HG02588 (cell line): ENCODE results near the gene CCDC90B.
"Not testable (repeated sequence)": the region's sequence is repeated elsewhere in the genome, so short reads cannot be mapped to it uniquely, and the experiment has no call there.

ENCODE experiments used
- ATAC-seq: cut with Tn5 transposase; IDR thresholded peaks from one replicate; pipeline ENCODE4 v1.9.1; 2021; ENCODE audit warnings: mild to moderate bottlenecking, moderate library complexity; ENCODE audit not compliant: unreplicated experiment

CCDC90B gene

GRCh38 chr11:83292709-83293456, 6.7 kb upstream of the CCDC90B start:
- ATAC-seq, result no peak

GRCh38 chr11:83287631-83288030, 1.5 kb upstream of the CCDC90B start:
- no peak for ATAC-seq

GRCh38 chr11:83285151-83285770, 906 bp downstream of the CCDC90B start:
- peak; percentile 41 for ATAC-seq

GRCh38 chr11:83284501-83285150, 1.5 kb downstream of the CCDC90B start:
- ATAC-seq, result no peak

- no peak for ATAC-seq
These were observed 4.0 kb downstream of the CCDC90B start for GRCh38 chr11:83282084-83282716.

- no peak for ATAC-seq
These were observed 5.9 kb downstream of the CCDC90B start for GRCh38 chr11:83280256-83280655.

- ATAC-seq, result no peak
These were observed 7.8 kb downstream of the CCDC90B start for GRCh38 chr11:83278351-83278750.

- no peak for ATAC-seq
These were observed 10.1 kb downstream of the CCDC90B start for GRCh38 chr11:83275888-83276641.

- no peak for ATAC-seq
These were observed 13.5 kb downstream of the CCDC90B start for GRCh38 chr11:83272627-83273026.

- not testable (repeated sequence) for ATAC-seq
These were observed 14.4 kb downstream of the CCDC90B start for GRCh38 chr11:83271734-83272133.

GRCh38 chr11:83269080-83269479, 17.1 kb downstream of the CCDC90B start:
- not testable (repeated sequence) for ATAC-seq

- ATAC-seq, result no peak
These were observed 20.8 kb downstream of the CCDC90B start for GRCh38 chr11:83265331-83265730.

- ATAC-seq, result no peak
These were observed 26.6 kb downstream of the CCDC90B start for GRCh38 chr11:83259559-83259958.

GRCh38 chr11:83257761-83258168, 28.4 kb downstream of the CCDC90B start:
- ATAC-seq, result no peak

- no peak for ATAC-seq
These were observed 29.4 kb downstream of the CCDC90B start for GRCh38 chr11:83256602-83257340.

- ATAC-seq, result no peak
These were observed 30.8 kb downstream of the CCDC90B start for GRCh38 chr11:83255366-83255765.

- no peak for ATAC-seq
These were observed 33.2 kb downstream of the CCDC90B start for GRCh38 chr11:83252941-83253340.

- no peak for ATAC-seq
These were observed 33.9 kb downstream of the CCDC90B start for GRCh38 chr11:83252266-83252665.

GRCh38 chr11:83249972-83250593, 36.1 kb downstream of the CCDC90B start:
- ATAC-seq, result peak; percentile 64

GRCh38 chr11:83249445-83249844, 36.7 kb downstream of the CCDC90B start:
- ATAC-seq, result no peak
